HepG2 (cell line): ENCODE results near the gene INSIG2. TPM values are rescaled to one million over a fixed set of nuclear protein-coding genes. Genes with fewer than 3 reads are reported as not detected.

ENCODE experiments used
- CC2D1A ChIP-seq: sonication (generic); formaldehyde crosslinking; IDR thresholded peaks from 2 replicates; pipeline ENCODE4 v1.8.1; 2023; ENCODE audit warnings: mild to moderate bottlenecking, missing genetic modification reagents
- ELF3 ChIP-seq: IDR thresholded peaks from 2 replicates; pipeline ENCODE4 v1.6.1; 2016; ENCODE audit warnings: missing genetic modification reagents, missing compliant biosample characterization
- MEIS1 ChIP-seq: sonication (generic); formaldehyde crosslinking; IDR thresholded peaks from 2 replicates; pipeline ENCODE4 v1.9.0; 2021; ENCODE audit warnings: mild to moderate bottlenecking, missing genetic modification reagents, moderate library complexity, borderline replicate concordance
- PATZ1 ChIP-seq: sonication (generic); formaldehyde crosslinking; IDR thresholded peaks from 2 replicates; pipeline ENCODE4 v1.4.0; 2020; ENCODE audit warnings: missing genetic modification reagents
- RERE ChIP-seq: IDR thresholded peaks from 2 replicates; pipeline ENCODE4 v1.6.1; 2016; ENCODE audit warnings: low read depth, missing genetic modification reagents, missing compliant biosample characterization
- ZNF234 ChIP-seq: sonication (generic); formaldehyde crosslinking; conservative IDR thresholded peaks from 2 replicates; pipeline ENCODE4 v1.5.1; 2020; ENCODE audit warnings: mild to moderate bottlenecking, missing genetic modification reagents
- ZNF616 ChIP-seq: sonication (generic); formaldehyde crosslinking; IDR thresholded peaks from 2 replicates; pipeline ENCODE4 v1.5.0; 2020; ENCODE audit warnings: low read depth, mild to moderate bottlenecking, missing genetic modification reagents
- ZNF687 ChIP-seq: sonication (generic); formaldehyde crosslinking; IDR thresholded peaks from 2 replicates; pipeline ENCODE4 v1.5.1; 2020; ENCODE audit warnings: mild to moderate bottlenecking, missing genetic modification reagents, moderate library complexity
- polyA plus RNA-seq, 8 experiments: library from polyadenylated mRNA; depleted of rRNA in 3 of 8; stranded (reverse) in 7 of 8; unstranded in 1 of 8; fragments of >200 nt; fragmentation: Illumina TruSeq in 4 of 8; extraction: Trizol in 4 of 8; gene quantifications; 2 replicates each; pipeline versions ENCODE4 v1.2.1 to v1.2.3, GENCODE V29; 2011 to 2016; ENCODE audit warnings: low read depth in 4 of 8, missing spikeins in 1 of 8, mixed read lengths in 1 of 8; ENCODE audit not compliant: insufficient read depth in 1 of 8
- total RNA-seq, 5 experiments: library from RNA; depleted of rRNA; stranded (reverse); fragments of >200 nt; fragmentation: Illumina TruSeq; extraction: Trizol; gene quantifications; 2 replicates each; pipeline ENCODE4 v1.2.3, GENCODE V29; 2016; ENCODE audit warnings: low read depth in 1 of 5

The INSIG2 gene
- total and polyA plus RNA-seq, 2 of the 13 experiments (the other 11 are each of a cell fraction or from before 2014, with no cell fraction given), result 73.5 to 481 TPM

DNA sequence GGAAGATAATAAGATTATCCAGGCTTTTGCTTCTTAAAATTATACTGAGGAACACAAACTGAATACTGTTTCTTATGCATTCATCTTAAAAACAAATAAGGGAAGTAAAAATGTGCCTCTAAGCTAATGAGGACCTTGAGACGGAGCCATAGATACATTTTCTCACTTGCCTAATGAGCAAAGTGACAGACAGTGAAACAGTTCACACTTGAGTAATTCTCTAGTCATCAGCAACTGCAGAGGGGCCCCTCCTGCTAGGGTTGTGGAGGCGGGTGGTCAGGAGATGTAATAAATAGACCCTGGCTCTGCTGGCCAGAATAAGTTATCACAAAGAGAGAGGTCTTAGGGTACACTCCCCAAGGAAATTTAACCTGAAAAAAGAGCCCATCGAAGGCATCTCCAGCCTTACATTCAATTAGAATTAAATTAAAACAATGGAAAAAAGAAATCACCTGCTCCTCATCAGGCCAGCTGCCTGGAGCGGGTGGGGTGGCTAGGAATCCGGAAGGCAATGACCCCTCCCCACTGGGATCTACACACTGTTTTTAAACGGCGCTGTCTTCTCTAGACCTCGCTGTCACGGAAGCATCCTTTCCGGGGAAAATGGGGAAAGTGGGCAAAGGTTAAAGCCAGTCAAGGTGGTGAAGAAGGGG is 32.6 kb upstream of the INSIG2 start (continued):
- TF ChIP-seq MEIS1 (CRISPR knock-in tag) (no peak), RERE (no peak), ELF3 (no peak), PATZ1 (CRISPR knock-in tag) (no peak), ZNF234 (no peak), ZNF687 (CRISPR knock-in tag) (no peak), CC2D1A (CRISPR knock-in tag) (no peak), ZNF616 (CRISPR knock-in tag) (no peak)
